ENCODE data around the gene ANKIB1. TPM values are rescaled to one million over a fixed set of nuclear protein-coding genes. Genes with fewer than 3 reads are reported as not detected.

Gene ANKIB1
- total RNA-seq, 4 donors from 2014 or later = 36.9 to 51.4 (median 41.4) TPM

GRCh38 chr7:92421676-92422435, 176.1 kb downstream of the ANKIB1 start:
- TF ChIP-seq CTCF (IDR thresholded peaks at IDR 0.05; ENCODE audit: low read depth) = no peak

GRCh38 chr7:92422926-92423325, 177.2 kb downstream of the ANKIB1 start:
- no peak for TF ChIP-seq CTCF (IDR thresholded peaks at IDR 0.05; ENCODE audit: low read depth)

GRCh38 chr7:92423710-92424131, 177.9 kb downstream of the ANKIB1 start:
- TF ChIP-seq CTCF (IDR thresholded peaks at IDR 0.05; ENCODE audit: low read depth) = no peak

GRCh38 chr7:92425311-92425947, 179.7 kb downstream of the ANKIB1 start:
- no peak for TF ChIP-seq CTCF (IDR thresholded peaks at IDR 0.05; ENCODE audit: low read depth)

GRCh38 chr7:92427193-92427592, 181.4 kb downstream of the ANKIB1 start:
- no peak for TF ChIP-seq CTCF (IDR thresholded peaks at IDR 0.05; ENCODE audit: low read depth)

GRCh38 chr7:92432299-92432946, 186.6 kb downstream of the ANKIB1 start:
- TF ChIP-seq CTCF (IDR thresholded peaks at IDR 0.05; ENCODE audit: low read depth) = no peak

GRCh38 chr7:92433019-92433418, 187.2 kb downstream of the ANKIB1 start:
- TF ChIP-seq CTCF (IDR thresholded peaks at IDR 0.05; ENCODE audit: low read depth) = no peak

All from subcutaneous adipose tissue (tissue), 4 donors.